HG03280 (cell line): ENCODE measurements around the gene ZMYM2.

Source experiments
- ATAC-seq: cut with Tn5 transposase; IDR thresholded peaks from one replicate; pipeline ENCODE4 v1.9.1; 2021; ENCODE audit warnings: mild to moderate bottlenecking, moderate library complexity; ENCODE audit not compliant: unreplicated experiment

ZMYM2 gene

DNA sequence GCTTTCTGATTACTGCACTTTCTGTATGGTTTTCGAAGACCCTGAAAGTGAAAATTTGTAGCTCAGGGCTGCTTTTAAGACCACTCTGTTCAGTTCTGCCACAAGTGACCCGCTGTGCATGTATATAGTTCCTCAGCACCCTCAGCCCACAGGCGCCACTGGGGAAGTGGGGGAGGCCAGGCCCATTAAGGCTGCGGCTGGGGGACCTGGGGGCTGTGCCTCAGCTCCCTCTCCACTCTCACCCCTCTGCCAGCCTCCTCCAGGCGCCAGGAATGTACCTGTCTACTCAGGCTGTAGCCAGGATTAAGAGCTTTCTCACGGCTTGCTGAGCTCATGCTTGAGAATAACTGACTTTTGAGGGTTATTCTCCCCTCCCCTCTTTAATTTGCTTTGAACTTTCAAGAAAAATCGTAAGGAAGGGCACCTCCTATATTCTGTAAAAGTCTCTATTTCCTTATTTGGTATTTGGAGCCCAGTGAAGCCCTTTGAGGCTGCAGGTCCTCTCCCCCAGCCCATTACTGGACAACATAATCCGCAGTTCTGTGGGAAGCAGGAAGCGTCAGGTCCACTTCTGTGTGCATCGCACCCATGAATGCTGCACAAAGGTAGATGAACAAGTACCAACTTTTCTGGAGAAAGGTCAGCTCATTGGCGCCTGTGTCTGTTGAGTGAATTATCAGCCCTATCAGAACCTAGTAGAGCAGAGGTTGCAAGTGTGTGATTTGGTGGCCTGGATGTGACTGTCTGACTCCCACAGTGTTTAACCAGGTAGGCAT lies 172.7 kb downstream of the ZMYM2 start:
- ATAC-seq = no peak

DNA sequence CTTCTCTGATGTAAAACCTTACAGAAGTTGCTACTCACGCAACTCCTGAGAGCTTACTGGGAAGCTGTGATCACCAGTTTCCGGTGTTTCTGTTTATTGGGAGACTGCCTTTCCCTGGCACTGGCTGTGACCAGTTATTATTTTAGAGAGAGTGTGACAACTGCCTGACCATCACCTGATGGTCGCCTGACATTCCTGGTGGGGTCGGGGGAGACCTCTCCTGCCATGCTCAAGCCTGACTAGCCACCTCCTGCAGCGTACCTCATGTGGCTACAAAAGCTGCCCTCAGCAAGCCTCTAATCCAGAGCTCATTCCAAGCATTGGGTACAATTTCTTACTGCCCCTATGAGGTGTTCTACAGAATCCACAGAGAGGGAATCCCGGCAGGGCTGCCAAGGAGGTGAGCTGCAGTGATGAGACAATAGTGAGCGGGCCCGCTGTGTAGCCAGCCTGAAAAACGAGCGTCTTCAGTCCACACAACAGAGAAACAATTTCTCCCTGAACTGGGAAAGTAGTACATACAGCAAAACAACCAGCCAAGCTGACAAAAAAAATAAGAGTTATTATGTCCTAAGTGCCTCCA lies 173.6 kb downstream of the ZMYM2 start:
- no peak for ATAC-seq

DNA sequence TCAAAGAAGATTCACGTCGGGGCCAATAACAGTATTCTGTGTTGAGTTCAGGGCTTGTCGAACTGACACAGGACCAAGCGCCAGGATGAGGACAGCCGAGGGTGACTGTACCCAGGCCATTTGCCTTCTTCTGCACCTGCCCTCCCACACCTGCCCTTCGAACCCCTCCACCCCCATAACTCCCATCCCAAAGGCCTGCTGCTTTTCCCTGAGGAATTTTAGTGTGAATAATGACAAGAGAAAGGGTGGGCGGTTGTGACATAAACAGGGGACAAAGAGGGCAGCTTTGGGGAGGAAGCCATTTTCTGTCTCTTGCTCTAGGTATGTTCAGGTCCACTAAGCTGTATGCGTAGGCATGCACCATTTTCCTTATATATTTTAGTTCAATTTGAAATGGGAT lies 176.2 kb downstream of the ZMYM2 start:
- no peak for ATAC-seq

DNA sequence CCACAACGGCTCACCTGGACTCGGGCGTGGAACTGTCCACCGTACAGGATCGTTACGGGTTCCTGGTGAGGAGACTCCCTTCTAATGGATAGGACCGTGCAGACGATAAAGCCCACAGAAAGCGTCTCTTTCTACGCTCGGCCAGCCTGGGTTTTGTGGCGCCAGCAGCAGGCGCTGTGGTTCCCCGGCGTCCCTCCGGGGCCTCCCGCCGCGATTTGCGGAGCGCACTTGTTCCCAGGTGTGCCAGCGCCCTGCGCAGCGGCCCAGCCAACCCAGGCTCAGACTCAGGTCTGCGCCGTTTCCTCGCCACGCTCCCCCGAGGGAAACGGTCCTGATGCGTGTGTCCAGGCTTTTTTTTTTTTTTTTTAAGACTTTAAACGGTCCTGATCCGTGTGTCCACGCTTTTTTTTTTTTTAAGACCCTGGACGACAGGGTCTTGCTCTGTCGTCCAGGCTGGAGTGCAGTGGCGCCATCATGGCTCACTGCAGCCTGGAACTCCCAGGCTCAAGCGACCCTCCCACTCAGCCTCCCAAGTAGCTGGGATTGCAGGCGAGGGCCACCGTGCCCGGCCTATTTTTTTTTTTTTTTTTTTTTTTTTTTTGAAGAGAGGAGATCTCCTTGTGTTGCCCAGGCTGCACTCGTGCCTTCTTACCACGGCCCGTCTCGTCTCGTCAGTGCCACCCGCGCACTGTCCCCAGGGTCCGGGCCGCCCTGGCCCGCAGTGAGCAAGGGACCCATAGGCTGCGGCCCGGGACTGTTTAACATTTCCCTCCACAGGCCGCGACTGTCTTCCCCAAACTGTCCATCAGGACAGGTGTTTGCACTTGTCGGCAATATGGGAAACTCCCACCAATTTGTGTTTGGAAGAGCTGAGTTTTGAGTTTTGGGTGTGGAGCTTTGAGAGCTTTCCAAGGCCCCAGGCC lies 178.5 kb downstream of the ZMYM2 start:
- no peak for ATAC-seq

DNA sequence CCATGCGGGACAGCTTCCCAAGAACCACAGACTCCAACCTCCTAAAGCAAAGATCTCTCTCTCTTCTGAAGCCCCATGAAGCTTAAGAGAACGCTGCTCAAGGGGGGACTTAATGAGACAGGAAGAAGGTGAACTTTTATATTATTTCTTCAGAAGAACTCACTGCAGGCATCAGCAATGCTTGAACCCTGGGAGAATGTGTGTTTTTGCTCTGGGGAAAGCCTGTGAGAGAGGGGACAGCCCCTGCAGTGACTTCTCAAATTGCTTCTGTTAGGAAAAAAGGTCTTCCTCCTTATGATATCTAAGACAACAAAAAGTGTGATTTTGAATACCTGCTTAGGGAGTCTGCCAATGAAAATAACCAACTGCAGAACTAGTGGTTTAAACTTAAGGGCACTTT lies 179.3 kb downstream of the ZMYM2 start:
- no peak for ATAC-seq

DNA sequence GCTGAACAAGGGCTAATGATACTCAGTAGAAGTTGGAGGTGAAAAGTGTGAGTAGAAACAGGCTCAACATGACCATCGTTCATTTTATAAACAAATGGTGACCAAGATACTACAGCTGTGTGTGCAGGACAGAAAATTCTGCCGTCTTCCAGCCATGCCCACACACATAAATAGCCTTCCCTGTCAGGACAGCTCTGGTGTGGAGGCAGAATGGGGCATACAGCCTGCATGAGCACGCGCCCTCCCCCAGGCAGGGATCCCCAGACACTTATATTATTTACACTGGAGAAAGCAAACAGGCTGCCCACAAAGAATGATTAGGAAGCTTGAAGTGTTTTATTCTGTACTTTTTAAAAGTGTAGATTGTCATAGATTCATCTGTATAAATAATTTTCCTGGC lies 182.0 kb downstream of the ZMYM2 start:
- no peak for ATAC-seq
